HG03064 (cell line): ENCODE results near the gene MTG1.
A peak's percentile ranks its signal among the peaks of the same experiment; 100 is the strongest.
"Not testable (repeated sequence)": the region's sequence is repeated elsewhere in the genome, so short reads cannot be mapped to it uniquely, and the experiment has no call there.

Experiments
- ATAC-seq: cut with Tn5 transposase; IDR thresholded peaks from one replicate; pipeline ENCODE4 v1.9.1; 2021; ENCODE audit warnings: low read depth; ENCODE audit not compliant: unreplicated experiment

Gene MTG1

DNA sequence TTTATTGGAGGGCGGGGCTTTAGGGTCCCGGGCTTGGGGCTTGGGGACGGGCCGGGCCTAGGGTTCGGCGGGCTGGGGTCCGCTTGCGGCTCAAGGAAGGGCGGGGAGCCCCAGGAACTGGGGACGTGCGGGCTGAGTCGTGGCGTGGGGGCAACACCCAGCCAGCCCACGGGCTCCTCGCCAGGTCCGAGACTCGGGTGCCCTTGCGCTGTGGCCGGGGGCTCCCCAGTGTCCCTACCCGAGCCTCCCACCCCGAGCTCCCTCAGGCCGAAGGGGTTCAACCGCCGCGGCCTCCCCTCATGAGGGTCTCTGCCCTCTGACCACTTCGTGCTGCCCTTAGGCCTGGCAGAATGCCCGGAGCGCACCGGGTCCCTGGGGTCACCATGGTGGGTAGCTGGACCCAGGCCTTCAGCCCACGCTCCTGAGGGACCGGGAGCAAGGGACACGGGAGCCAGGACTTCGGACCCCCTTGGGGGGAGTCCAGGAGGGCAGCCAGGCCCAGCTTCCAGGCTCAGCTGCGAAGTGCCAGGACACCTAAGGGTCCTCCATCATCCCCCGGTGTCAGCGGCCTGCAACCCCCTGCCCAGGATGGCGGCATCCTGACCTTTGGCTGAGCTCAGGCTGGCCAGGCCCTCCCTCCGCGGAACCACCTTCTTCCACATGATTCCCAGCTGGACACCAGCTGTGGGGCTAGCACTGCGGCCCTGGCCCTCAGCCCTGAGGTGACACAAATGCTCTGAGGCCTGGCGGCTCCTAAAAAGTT is 35.6 kb upstream of the MTG1 start:
- no peak for ATAC-seq

DNA sequence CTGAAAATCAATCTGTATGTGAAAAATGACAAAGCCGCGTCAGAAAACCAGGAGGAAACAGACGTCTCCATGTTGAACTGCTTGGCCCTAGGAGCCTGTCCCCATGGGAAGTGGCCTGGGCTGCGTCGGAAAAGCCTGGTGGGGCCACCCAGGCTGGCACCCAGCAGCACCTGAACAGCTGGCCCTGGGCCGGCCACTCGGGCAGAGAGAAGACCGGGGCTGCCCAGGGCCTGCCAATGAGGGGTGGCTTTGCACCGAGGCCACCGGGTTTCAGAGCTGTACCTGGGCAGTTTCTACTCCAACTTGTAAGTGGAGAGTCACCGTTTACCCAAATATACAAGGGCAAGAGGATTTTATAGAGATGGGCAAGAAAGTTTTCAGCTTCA is 35.0 kb upstream of the MTG1 start:
- no peak for ATAC-seq

GRCh38 chr10:133359554-133359971 is 34.4 kb upstream of the MTG1 start:
- no peak for ATAC-seq

GRCh38 chr10:133359972-133360610 is 33.9 kb upstream of the MTG1 start:
- ATAC-seq, result no peak

- no peak for ATAC-seq
Measured at GRCh38 chr10:133361227-133361626, 32.7 kb upstream of the MTG1 start.

GRCh38 chr10:133361773-133362441 is 32.0 kb upstream of the MTG1 start:
- ATAC-seq, result no peak

DNA sequence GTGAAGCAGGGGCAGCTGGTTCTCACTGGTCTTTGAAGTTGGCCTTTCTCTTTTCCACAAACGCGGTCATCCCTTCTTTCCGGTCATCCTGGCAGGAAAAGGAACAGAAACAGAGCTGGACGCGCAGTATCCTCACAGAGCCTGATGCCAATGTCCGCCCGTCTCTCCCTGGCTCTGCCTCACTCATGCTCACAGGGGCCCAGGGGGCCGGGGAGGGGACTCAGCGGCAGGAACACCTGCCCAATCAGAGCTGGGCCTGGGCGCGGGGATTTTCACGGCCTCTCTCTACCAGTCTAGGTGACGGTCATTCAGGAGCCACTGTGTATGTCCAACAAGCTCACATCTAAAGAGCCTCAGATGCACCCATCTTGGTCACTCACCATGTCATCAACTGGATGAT is 31.1 kb upstream of the MTG1 start:
- no peak for ATAC-seq

DNA sequence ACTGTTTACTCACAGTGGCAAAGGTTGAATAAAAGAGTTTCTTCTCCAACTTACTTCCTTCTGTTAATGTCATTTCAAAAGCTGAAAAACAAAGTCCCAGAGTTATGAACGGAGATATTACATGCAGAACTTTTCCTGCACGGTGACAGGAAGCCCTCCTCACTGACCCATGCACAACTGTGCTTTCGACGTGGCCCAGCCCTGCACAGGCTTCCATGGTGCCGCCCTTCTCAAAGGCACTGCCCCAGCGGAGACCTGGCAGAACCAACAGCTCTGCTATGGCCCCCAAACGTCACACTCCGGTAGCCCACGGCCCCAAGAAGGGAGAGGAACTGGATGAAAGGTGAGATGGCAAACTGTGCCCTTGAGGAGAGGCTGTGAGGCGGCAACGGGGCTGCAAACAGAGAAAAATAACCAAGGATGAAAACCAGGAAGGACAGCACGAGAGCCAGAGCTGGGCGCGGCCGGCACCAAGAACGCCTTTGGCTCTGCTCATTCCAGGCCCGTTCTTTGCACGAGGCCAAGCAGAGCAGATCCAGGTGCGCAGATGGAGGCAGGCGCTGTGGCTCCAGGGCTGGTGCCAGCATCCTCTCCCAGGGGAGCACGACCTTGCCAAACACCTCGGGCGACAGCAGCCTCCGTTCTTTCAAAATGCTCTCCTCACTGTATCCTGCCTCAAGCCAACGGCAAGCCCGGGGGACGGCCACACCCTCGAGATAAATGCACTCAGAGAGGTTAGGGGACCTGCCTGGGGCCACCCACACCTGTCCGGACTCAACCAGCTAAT is 29.1 kb upstream of the MTG1 start:
- no peak for ATAC-seq

DNA sequence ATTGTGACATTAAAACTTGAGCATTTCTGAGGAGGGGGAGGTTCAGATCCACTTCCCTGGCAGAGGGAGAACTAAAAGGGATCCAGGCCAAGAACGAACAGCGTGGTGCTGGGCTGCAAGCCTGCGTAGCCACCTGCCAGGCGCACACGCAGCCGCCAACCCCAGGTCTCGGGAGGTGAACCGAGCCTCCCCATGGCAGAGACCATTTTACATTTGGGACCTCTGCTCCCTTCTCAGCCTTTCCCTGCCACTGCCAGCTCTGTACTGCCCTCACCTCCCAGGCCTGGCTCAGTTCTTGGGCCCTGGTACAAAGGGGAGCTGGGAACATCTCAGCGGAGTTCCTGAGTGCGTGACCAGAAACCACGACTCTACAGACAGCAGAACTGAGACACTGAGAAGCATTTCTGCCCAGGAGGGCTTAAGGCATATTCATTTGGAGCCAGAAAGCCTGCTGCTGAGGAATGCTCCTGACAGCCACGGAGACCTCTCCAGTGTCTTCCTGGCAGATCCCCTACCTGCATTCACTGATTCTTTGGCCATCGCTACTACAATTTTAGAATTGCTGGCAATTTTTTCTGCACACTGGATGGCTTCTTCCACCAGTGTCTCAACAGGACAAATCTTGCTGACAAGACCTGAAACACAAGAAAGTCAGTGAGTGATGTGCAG is 28.4 kb upstream of the MTG1 start:
- no peak for ATAC-seq

- ATAC-seq, result no peak
Measured at GRCh38 chr10:133366130-133366478, 27.9 kb upstream of the MTG1 start.

DNA sequence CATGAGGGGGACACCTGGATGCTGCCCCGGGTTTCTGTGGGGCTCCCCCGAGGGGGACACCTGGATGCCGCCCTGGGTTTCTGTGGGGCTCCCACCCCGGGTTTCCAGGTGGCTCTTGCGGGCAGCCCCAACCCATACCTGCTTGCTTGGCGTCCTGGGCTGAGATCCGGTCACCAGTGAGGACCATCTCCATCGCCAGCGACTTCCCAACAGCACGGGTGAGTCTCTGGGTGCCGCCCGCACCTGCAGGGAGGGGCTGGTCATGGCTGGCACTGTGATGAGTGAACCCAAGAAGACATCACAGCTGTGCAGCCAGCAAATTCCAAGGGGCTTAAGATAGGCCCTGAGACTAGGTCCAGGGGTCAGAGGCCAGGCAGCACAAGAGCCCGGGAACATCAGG is 27.2 kb upstream of the MTG1 start:
- no peak for ATAC-seq

- ATAC-seq, result not testable (repeated sequence)
Measured at GRCh38 chr10:133367461-133367860, 26.5 kb upstream of the MTG1 start.

GRCh38 chr10:133368153-133368552 is 25.8 kb upstream of the MTG1 start:
- no peak for ATAC-seq

DNA sequence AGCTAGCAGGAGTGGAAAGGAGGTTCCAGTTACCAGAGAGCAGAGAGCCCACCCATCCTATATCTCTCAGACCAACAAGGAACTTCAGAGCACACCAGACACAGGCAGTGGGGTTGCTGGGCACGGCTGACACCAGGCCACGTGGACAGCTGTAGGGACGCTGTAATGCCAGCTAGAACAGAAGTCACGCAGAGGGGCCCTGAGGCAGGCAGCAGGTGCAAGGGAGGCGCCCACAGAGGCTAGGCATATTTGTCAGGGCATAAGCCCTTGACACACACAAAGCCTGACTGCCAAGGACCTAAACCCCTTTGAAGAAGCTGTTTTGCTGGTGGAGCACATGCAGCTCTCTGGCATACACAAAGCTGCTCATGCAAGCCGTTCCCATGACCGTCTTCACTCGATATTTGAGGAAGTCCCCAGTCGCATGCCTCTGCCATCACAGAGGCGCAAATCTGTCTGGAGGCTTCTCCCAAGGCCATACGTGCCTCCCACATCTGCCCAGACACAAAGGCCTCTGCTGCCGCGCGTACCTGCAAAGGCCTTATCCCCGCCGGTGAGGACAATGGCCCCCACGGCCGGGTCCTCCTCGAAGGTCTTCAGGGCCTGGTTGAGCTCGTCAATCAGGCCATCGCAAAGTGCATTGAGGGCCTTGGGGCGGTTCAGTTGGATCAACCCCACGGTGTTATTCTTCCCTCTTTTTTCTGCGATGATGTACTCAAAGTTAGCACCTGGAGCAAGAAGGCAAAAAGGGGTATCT is 23.7 kb upstream of the MTG1 start:
- ATAC-seq, result no peak

DNA sequence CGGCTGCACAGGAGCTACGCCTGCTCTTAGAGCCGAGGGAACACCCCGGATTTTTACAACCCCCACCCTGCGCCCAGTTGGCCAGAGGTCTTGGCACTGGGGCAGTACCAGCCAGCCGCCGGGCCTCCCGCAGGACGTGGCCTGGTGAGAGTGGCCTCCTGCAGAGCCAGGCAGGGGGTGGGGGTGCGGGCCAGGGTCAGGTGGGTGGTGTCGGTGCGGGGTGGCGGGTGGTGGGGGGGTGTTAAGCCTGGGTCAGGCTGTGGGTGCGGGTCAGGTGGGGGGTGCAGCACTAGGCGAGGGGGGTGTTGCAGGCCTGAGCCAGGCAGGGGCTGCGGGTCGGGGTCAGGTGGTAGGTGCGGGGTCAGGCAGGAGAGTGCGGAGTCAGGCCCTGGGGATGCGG is 21.4 kb upstream of the MTG1 start:
- ATAC-seq, result no peak

DNA sequence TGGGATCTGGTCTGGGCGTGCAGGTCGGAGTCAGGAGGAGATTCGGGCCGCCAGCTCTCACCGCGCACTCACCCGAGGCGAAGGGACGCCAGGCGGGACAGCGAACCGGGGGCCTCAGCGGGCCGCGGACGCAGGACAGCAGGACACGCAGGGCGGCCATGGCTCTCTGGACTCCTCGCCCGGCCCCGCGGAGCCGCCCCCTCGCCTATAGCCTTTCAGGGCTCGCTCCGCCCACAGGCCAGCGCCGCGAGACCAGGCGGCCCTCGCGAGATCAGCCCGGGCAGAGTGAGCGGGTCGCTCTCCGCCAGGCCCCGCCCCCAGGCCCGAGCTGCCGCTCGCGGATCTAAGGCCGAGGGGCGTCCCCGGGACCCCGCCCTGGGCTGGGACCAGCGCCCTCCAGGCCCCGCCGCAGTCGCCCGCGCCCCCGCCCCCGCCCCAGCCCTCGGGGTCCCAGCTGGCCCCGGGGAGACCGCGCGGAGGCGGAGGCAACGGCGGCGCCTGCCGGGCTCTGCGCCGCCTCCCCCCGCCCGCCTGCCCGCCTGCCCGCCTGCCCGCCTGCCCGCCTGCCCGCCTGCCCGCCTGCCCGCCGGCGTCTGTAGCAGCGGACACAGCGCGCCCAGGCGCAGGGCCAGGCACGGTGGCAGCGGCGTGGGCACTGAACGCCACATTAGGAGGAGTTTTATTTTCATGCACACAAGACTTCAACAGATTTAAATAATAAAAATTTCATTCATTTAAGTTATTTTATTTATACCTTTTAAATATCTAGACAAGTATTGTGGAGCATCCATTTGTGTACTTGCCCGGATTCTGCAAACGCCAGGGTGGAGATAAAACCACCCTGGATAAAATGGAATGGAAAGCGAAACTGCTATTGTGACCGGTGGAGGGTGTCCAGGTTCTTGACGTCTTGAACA is 20.5 kb upstream of the MTG1 start, which contains the start of gene ECHS1:
Gene ECHS1 (minus strand): TSS at position 181 of the 917 bp plus-strand sequence. CDS start 21 bp downstream, at position 160.
- peak; percentile 86 for ATAC-seq

- ATAC-seq, result no peak
Measured at GRCh38 chr10:133375357-133376115, 18.4 kb upstream of the MTG1 start.

GRCh38 chr10:133376183-133376582 is 17.8 kb upstream of the MTG1 start:
- ATAC-seq, result not testable (repeated sequence)
